Kidney epithelial cell (primary cell): ENCODE data around the gene FAM3A. TPM values are rescaled to one million over a fixed set of nuclear protein-coding genes. Genes with fewer than 3 reads are reported as not detected.

Experiments used
- DNase-seq: peaks from one replicate; pipeline ENCODE4 v3.0.0-alpha.2; 2010; ENCODE audit warnings: low read depth
- H3K27me3 ChIP-seq: 2 replicates; pipeline ENCODE4 v1.6.0; 2011; ENCODE audit warnings: low read length; ENCODE audit not compliant: control insufficient read depth, insufficient read depth
- H3K36me3 ChIP-seq: 2 replicates; pipeline ENCODE4 v1.5.1; 2011; ENCODE audit warnings: low read length; ENCODE audit not compliant: control insufficient read depth, insufficient read depth
- H3K4me3 ChIP-seq: 2 replicates; pipeline ENCODE4 v1.5.1; 2011; ENCODE audit warnings: low read depth, mild to moderate bottlenecking, control low read depth, low read length
- total RNA-seq: library from RNA; depleted of rRNA; stranded (reverse); fragments of >200 nt; gene quantifications from 2 replicates; pipeline ENCODE4 v1.2.3, GENCODE V29; 2015
- TF ChIP-seq, protein P1 (sequence below): IDR thresholded peaks from 2 replicates; pipeline ENCODE4 v1.5.1; 2011; ENCODE audit warnings: mild to moderate bottlenecking, moderate library complexity, low read length, control low read depth, inconsistent platforms; ENCODE audit not compliant: insufficient read depth, poor library complexity, severe bottlenecking

Gene FAM3A
- total RNA-seq, 1 donor from 2014 or later = 32.3 TPM

DNA sequence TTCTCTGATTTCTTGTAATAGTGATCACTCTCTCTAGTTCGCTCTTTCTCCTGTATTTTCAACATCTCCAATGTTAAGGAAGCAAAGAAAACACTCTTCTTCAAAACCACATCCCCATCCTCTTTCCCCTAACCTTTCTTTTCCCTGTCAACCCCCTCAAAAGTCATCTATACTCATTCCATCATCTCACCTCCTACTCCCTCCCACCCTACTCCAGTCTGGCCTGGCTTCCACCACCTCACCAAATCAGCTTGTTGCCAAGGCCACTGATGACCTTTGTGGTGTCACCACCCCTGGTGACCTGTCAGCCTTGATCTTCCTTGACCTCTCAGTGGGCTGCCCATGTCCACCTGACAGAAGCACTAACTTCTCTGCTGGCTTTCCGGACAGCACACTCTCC, 2.3 kb downstream of the FAM3A start:
- Histone ChIP-seq H3K36me3 (no peaks in the 10 kb centered on the region), H3K27me3 (no peaks in the 10 kb centered on the region), H3K4me3 (no peak overlapping the region)
- TF ChIP-seq, protein P1, sequence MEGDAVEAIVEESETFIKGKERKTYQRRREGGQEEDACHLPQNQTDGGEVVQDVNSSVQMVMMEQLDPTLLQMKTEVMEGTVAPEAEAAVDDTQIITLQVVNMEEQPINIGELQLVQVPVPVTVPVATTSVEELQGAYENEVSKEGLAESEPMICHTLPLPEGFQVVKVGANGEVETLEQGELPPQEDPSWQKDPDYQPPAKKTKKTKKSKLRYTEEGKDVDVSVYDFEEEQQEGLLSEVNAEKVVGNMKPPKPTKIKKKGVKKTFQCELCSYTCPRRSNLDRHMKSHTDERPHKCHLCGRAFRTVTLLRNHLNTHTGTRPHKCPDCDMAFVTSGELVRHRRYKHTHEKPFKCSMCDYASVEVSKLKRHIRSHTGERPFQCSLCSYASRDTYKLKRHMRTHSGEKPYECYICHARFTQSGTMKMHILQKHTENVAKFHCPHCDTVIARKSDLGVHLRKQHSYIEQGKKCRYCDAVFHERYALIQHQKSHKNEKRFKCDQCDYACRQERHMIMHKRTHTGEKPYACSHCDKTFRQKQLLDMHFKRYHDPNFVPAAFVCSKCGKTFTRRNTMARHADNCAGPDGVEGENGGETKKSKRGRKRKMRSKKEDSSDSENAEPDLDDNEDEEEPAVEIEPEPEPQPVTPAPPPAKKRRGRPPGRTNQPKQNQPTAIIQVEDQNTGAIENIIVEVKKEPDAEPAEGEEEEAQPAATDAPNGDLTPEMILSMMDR = no peak
- DNase-seq = no peak

DNA sequence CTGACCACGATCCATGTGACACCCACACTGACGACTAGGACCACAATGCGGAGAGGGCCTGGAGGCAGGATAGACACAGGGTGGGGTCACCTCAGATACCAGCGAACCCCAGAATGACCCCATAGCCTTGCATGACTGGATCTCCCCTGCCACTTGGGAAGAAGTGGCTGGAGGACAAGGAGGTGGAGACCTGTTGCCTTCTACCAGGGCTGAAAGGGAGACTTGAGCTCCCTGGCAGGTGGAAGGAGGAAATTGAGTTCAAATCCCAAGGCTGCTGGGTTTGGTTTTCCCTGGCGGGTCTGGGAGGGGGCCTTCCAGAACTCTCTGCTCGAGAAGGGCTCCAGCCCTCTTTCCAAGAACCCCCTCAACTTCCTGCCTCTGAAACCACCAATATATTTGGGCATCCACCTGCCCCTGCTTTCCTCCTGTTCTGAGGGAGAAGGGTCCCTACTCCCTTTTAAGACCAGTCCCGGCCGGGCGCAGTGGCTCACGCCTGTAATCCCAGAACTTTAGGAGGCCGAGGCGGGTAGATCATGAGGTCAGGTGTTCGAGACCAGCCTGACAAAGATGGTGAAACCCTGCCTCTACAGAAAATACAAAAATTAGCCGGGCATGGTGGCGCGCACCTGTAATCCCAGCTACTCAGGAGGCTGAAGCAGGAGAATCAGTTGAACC, 3.0 kb downstream of the FAM3A start:
- no peak overlapping the region for H3K4me3 ChIP-seq
- TF ChIP-seq, protein P1 = no peak
- no peaks in the 10 kb centered on the region for H3K27me3 ChIP-seq
- DNase-seq = no peak
- no peaks in the 10 kb centered on the region for H3K36me3 ChIP-seq

DNA sequence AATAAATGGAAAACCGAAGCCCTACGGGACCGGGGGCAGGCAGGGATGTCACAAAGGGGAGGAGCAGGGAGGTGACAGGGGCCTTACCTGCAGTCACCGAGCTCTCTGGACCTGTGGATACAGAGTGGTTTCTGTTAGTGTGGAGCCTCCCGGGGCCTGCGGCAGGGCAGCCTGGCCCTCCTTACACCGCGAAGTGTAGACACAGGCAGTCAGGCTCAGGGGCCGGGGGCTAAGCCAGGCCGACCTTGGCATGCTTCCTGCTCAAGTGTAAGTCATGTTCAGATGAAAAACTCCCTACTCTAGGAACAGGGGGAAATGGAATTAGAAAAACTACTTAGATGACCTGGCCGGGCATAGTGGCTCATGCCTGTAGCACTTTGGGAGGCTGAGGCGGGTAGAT, 4.3 kb downstream of the FAM3A start:
- DNase-seq = no peak
- H3K36me3 ChIP-seq = no peaks in the 10 kb centered on the region
- TF ChIP-seq, protein P1 = no peak
- no peak overlapping the region for H3K4me3 ChIP-seq
- no peaks in the 10 kb centered on the region for H3K27me3 ChIP-seq

DNA sequence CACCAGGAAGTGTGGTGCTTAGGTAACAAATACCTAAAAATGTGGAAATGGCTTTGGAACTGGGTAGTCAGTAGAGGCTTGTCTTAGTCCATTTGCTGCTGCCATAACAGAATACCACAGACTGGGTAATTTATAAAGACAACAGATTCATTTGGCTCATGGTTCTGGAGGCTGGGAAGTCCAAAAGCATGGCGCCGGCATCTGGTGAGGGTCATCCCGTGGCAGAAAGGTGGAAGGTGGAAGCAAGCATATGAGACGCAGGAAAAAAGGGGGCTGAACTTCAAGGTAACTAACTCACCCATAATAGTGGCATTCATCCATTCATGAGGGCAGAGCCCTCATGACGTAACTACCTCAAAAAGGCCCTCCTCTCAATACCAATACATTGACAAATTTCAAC, 6.6 kb downstream of the FAM3A start:
- TF ChIP-seq, protein P1 = no peak
- Histone ChIP-seq H3K4me3 (no peak overlapping the region), H3K36me3 (no peaks in the 10 kb centered on the region), H3K27me3 (no peaks in the 10 kb centered on the region)
- no peak for DNase-seq

DNA sequence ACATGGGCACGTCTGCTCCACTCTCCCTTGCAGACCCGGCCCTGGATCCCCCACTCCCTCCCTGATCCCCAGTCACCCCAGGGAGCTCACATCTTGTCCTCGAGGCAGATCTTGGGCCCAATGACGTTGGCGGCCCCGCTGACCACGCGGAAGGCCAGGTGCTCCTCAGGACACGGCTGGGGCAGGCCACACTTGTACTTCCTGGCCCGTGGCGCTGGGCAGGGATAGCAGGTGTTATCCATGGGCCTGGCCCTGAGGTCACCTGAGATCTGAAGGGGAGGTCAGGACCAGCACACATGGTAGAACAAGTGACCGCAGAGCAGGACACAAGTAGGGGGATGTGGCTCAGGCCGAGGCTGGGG, 7.7 kb downstream of the FAM3A start:
- Histone ChIP-seq H3K4me3 (no peak overlapping the region), H3K36me3 (no peaks in the 10 kb centered on the region), H3K27me3 (no peaks in the 10 kb centered on the region)
- TF ChIP-seq, protein P1 = no peak
- DNase-seq = no peak
